NAMALWA (cell line): ENCODE results near the gene PRTFDC1.
"Not testable (repeated sequence)": the region's sequence is repeated elsewhere in the genome, so short reads cannot be mapped to it uniquely, and the experiment has no call there.

ENCODE experiments used
- DNase-seq: peaks from one replicate; pipeline ENCODE4 v3.0.0-alpha.2; 2015; ENCODE audit warnings: low spot score

The PRTFDC1 gene

GRCh38 chr10:24965051-24965450 lies 12.6 kb upstream of the PRTFDC1 start:
- DNase-seq: no peak

- no peak for DNase-seq
Measured at GRCh38 chr10:24963521-24964041, 11.2 kb upstream of the PRTFDC1 start.

DNA sequence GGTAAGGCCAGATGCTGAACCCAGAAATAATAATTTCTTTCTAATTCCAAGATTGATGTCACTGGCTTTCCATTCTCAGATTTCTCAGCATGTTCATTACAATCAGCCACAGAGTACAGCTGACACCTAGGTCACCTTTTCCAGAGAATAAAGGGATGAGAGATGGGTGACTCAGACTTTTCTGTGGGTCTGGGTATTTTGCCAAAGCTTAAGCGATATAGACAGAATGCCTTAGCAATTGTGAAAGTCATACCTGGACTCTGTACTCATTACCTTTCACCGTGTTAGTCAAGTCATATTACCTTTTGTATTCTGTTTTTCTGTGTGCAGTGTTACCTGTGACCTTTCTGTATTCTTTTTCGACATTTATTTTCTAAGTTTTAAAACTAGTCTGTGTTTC lies 10.6 kb upstream of the PRTFDC1 start:
- DNase-seq: no peak

- DNase-seq: no peak
Measured at GRCh38 chr10:24961582-24961981, 9.2 kb upstream of the PRTFDC1 start.

DNA sequence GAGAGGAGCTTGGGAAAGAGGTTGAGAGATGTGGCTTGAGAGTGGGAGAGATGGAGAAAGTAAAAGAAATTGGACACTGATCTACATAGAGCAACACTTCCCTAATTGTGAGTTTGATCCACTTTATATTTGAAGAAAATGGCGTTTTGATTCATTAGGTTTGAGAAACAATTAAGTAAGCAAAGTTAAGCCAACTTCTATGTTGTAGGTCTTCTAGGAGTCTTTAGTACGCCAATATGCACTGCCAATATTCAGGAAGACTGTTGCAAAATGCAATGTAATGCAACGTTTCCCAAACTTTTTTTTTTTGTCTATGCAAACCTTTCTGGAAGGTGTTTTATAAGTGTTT lies 7.0 kb upstream of the PRTFDC1 start:
- DNase-seq: no peak

DNA sequence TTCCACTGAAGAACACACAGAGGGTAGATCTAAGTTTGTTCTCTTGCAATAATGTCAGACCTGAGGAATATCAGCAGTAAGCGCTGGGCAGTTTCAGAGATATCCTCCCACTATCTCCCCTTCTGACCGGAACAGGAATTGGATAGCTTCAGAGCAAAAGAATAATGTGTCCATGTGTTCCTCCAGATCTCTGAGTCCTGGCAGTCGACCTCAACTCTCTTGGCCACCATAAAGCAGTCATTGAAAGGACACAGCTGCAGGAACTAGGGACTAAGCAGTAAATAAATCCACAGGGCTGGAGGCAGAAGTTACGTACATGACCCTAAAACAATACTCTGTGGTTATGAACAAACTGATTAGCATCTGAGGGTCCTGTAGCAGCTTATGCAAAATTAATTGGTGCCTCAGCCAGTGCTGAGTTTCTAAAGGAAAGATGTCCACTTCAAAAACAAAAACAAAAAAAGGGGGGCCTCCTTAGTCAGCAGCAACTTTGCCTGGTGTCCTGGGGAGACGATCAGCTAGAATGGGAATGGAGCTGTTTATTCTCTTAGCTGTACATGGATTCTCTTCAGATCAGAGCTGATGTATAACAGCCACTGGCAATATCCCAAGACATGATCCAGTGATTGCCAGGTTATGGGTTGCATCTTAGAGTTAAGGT lies 6.4 kb upstream of the PRTFDC1 start:
- no peak for DNase-seq

- no peak for DNase-seq
Measured at GRCh38 chr10:24958091-24958720, 5.8 kb upstream of the PRTFDC1 start.

GRCh38 chr10:24957624-24958051 lies 5.2 kb upstream of the PRTFDC1 start:
- not testable (repeated sequence) for DNase-seq

DNA sequence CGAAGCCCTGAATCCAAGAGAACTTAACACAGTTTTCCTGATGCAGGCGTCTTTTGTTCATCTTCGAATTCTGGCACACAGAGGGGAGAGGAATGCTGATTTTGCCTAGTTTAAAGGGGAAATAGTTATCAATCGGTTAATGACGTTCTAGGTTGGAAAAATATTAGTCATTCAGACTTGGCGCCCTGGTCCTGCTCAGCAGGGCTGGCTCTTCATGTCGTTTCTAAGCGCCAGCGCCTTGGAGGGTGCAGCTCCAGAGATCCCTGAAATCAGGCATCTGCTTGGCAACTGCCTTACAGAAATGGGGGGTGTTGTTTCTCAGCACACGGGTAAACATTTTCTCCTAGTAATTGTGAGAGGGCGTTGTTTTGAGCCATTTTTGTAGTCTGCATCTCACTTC lies 1.3 kb upstream of the PRTFDC1 start:
- DNase-seq: no peak

GRCh38 chr10:24952707-24953645 lies 570 bp upstream of the PRTFDC1 start:
- DNase-seq: no peak

DNA sequence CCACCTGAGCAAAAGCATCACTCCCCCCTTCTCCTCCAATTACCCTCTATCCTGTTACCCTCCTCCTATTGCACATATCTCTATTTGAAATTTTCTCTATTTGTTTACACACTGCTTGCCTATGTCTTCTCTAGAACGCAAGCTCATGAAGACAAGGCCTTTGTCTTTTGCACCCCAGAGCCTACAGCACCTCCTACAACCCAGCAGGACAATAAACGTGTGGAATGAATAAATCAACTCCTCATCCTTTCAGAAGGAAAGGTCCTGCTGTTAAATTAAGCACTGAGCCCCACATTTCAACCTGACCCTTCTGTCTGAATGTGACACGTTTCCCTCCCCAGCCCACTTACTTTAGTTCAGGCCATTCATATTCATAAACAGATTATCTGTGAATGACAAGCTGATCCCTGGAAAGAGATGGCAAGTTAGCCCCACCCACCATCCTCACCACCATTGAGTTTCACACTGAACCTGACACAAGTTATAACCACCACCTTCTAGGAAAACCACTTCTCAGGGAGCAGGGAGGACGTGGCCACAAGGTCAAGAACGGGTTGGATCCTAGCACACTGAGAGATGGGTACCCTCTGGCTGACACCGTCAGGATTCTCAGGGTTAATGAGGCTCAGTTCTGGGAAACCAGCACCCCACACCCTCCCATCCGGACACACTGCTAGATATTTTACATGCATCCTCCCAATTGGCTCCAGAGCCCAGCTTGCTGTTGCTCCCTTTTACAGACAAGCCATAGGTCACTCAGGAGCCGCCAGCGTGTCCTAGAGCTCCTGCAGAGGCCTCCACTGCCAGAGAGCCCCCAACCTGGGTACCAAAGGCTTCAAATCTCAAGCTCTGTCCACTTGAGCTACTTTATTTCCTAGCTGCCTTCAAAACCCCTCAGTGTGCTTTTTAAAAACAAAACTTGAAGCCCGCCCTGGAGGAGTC lies 934 bp downstream of the PRTFDC1 start:
- DNase-seq: no peak

DNA sequence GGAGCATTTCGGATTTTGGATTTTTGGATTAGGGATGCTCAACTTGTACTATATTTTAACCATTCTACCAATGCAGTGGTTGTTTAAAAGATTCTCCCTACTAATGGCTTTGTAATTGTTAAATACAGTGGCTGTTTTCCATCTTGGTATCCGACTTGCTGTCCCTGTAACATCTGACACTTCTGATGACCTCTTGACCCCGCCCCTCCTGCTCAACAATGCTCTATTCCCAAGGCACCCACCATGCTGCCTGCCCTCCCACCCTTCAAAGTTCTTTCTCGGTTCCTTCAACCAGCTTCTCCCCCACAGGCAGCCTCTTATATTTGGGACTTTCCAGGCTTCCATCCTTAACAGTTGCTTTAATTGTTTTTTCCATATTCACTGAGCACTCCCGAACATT lies 2.0 kb downstream of the PRTFDC1 start:
- no peak for DNase-seq

DNA sequence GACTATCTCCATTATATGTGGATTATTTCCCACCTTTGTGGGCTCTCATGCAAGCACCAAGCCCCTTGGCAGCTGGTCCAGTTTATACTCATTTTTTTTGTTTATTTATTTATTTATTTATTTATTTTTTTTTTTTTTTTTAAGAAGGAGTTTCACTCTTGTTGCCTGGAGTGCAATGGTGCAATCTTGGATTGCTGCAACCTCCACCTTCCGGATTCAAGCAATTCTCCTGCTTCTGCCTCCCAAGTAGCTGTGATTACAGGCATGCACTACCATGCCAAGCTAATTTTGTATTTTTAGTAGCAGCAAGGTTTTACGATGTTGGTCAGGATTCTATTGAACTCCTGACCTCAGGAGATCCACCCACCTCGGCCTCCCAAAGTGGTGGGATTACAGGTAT lies 2.8 kb downstream of the PRTFDC1 start:
- no peak for DNase-seq

GRCh38 chr10:24947304-24948097 lies 4.9 kb downstream of the PRTFDC1 start:
- DNase-seq: no peak

- DNase-seq: no peak
Measured at GRCh38 chr10:24944512-24945255, 7.7 kb downstream of the PRTFDC1 start.

DNA sequence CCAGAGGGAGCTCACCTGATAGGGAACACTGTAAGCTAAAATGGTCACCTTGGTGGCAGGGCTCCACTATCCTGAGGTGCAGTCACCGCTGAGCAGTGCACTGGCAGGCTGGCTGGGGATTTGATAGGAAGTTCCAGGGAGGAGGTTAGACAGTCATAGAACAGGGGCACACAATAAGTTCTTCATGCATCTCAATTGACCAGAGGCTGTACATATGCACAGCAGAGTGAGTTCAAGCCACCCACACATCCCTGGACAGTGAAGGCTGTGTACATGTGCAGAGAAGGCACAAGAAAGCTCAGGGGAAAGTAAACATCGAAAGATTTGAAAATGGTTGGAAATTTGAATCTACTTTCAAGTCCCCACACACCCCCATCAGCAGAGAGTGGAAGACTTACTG lies 13.9 kb downstream of the PRTFDC1 start:
- no peak for DNase-seq

- DNase-seq: no peak
Measured at GRCh38 chr10:24938076-24938475, 14.3 kb downstream of the PRTFDC1 start.

GRCh38 chr10:24935504-24936292 lies 16.7 kb downstream of the PRTFDC1 start:
- no peak for DNase-seq

GRCh38 chr10:24931236-24931635 lies 21.2 kb downstream of the PRTFDC1 start:
- no peak for DNase-seq
